Neural progenitor cell (in vitro differentiated cells): Measurements from ENCODE around the gene TDRD9. TPM values are rescaled to one million over a fixed set of nuclear protein-coding genes. Genes with fewer than 3 reads are reported as not detected.

Experiments used
- DNase-seq: peaks from one replicate; pipeline ENCODE4 v3.0.0-alpha.2; 2016; ENCODE audit warnings: low spot score
- H2AFZ ChIP-seq: fragments of 200-600 bp; sonication (generic); replicated peaks from 2 replicates; pipeline ENCODE4 v1.6.1; 2016; ENCODE audit warnings: antibody characterized with exemption
- H3F3A ChIP-seq: fragments of 200-600 bp; sonication (generic); 2 replicates; pipeline ENCODE4 v1.6.1; 2016; ENCODE audit warnings: antibody characterized with exemption, low read depth
- H3K27ac ChIP-seq: fragments of 200-600 bp; sonication (generic); 2 replicates; pipeline ENCODE4 v1.5.1; 2016; ENCODE audit warnings: mild to moderate bottlenecking
- H3K27me3 ChIP-seq: fragments of 200-600 bp; sonication (generic); 2 replicates; pipeline ENCODE4 v1.6.1; 2016; ENCODE audit warnings: mild to moderate bottlenecking, moderate library complexity
- H3K36me3 ChIP-seq: fragments of 200-600 bp; sonication (generic); 2 replicates; pipeline ENCODE4 v1.5.1; 2016
- H3K4me1 ChIP-seq: fragments of 200-600 bp; sonication (generic); 2 replicates; pipeline ENCODE4 v1.6.1; 2016; ENCODE audit warnings: mixed run types
- H3K4me2 ChIP-seq: fragments of 200-600 bp; sonication (generic); 2 replicates; pipeline ENCODE4 v1.6.1; 2016
- H3K4me3 ChIP-seq: fragments of 200-600 bp; sonication (generic); 2 replicates; pipeline ENCODE4 v1.5.1; 2016
- H3K79me2 ChIP-seq: fragments of 200-600 bp; sonication (generic); 2 replicates; pipeline ENCODE4 v1.6.1; 2016; ENCODE audit warnings: low read depth
- H3K9ac ChIP-seq: fragments of 200-600 bp; sonication (generic); 2 replicates; pipeline ENCODE4 v1.6.1; 2016
- H3K9me3 ChIP-seq: fragments of 200-600 bp; sonication (generic); 2 replicates; pipeline ENCODE4 v1.5.1; 2016; ENCODE audit warnings: low read depth
- H4K20me1 ChIP-seq: fragments of 200-600 bp; sonication (generic); 2 replicates; pipeline ENCODE4 v1.6.1; 2016; ENCODE audit warnings: low read depth
- H3K27ac Mint-ChIP-seq: 3 replicates; pipeline ENCODE4 v1.8.0; 2021; ENCODE audit warnings: mixed read lengths
- H3K27me3 Mint-ChIP-seq: 2 replicates; pipeline ENCODE4 v1.8.0; 2022; ENCODE audit warnings: low read depth, mild to moderate bottlenecking, inconsistent platforms, moderate library complexity, mixed read lengths; ENCODE audit not compliant: insufficient read depth
- H3K36me3 Mint-ChIP-seq: 3 replicates; pipeline ENCODE4 v1.8.0; 2021; ENCODE audit warnings: mixed read lengths
- H3K4me1 Mint-ChIP-seq: 3 replicates; pipeline ENCODE4 v1.8.0; 2021; ENCODE audit warnings: mixed read lengths
- H3K4me3 Mint-ChIP-seq: 3 replicates; pipeline ENCODE4 v1.8.0; 2021; ENCODE audit warnings: mild to moderate bottlenecking, moderate library complexity, mixed read lengths
- H3K9me3 Mint-ChIP-seq: 3 replicates; pipeline ENCODE4 v1.8.0; 2020; ENCODE audit warnings: mixed read lengths
- CTCF ChIP-seq: fragments of 200-600 bp; sonication (generic); IDR thresholded peaks from 2 replicates; pipeline ENCODE4 v1.5.1; 2017; ENCODE audit warnings: antibody characterized with exemption, mild to moderate bottlenecking
- EZH2 ChIP-seq: fragments of 200-600 bp; sonication (generic); IDR thresholded peaks from 2 replicates; pipeline ENCODE4 v1.6.1; 2017; ENCODE audit warnings: antibody characterized with exemption, mild to moderate bottlenecking, moderate library complexity
- EZH2phosphoT487 ChIP-seq: fragments of 200-600 bp; sonication (generic); IDR thresholded peaks from 2 replicates; pipeline ENCODE4 v1.6.1; 2017; ENCODE audit warnings: antibody characterized with exemption
- total RNA-seq: library from RNA; depleted of rRNA; stranded (reverse); fragments of >200 nt; gene quantifications from 2 replicates; pipeline ENCODE4 v1.2.3, GENCODE V29; 2015; ENCODE audit warnings: low replicate concordance

TDRD9 gene
- total RNA-seq, 1 donor from 2014 or later = not detected

GRCh38 chr14:104007121-104007520 is 78.9 kb downstream of the TDRD9 start:
- Histone ChIP-seq H3F3A (no peaks in the 10 kb centered on the region), H3K9me3 (no peaks in the 10 kb centered on the region), H3K79me2 (no peaks in the 10 kb centered on the region), H3K36me3 (no peaks in the 10 kb centered on the region), H3K4me2 (no peak overlapping the region), H3K27ac (no peak overlapping the region), H3K4me1 (no peaks in the 10 kb centered on the region), H3K9ac (no peak overlapping the region), H3K4me3 (no peak overlapping the region), H3K27me3 (no peaks in the 10 kb centered on the region), H2AFZ (no peak overlapping the region), H4K20me1 (no peaks in the 10 kb centered on the region)
- DNase-seq = no peak
- Mint-ChIP-seq H3K4me1 (no peaks in the 10 kb centered on the region), H3K27ac (no peak overlapping the region), H3K36me3 (no peaks in the 10 kb centered on the region), H3K9me3 (no peaks in the 10 kb centered on the region), H3K4me3 (no peak overlapping the region), H3K27me3 (no peaks in the 10 kb centered on the region)
- no peak for TF ChIP-seq CTCF
- TF ChIP-seq EZH2 = no peak
- TF ChIP-seq EZH2phosphoT487 = no peak

GRCh38 chr14:104009297-104009696 is 81.0 kb downstream of the TDRD9 start:
- Histone ChIP-seq H2AFZ (no peak overlapping the region), H3K4me3 (no peak overlapping the region), H3K9ac (no peak overlapping the region), H4K20me1 (no peaks in the 10 kb centered on the region), H3K27me3 (no peaks in the 10 kb centered on the region), H3K36me3 (no peaks in the 10 kb centered on the region), H3K9me3 (no peaks in the 10 kb centered on the region), H3K4me2 (no peak overlapping the region), H3K27ac (no peak overlapping the region), H3K79me2 (no peaks in the 10 kb centered on the region), H3F3A (no peaks in the 10 kb centered on the region), H3K4me1 (no peaks in the 10 kb centered on the region)
- Mint-ChIP-seq H3K27ac (no peak overlapping the region), H3K4me1 (no peaks in the 10 kb centered on the region), H3K27me3 (no peaks in the 10 kb centered on the region), H3K36me3 (no peaks in the 10 kb centered on the region), H3K9me3 (no peaks in the 10 kb centered on the region), H3K4me3 (no peak overlapping the region)
- TF ChIP-seq CTCF = no peak
- TF ChIP-seq EZH2 = no peak
- TF ChIP-seq EZH2phosphoT487 = no peak
- no peak for DNase-seq

GRCh38 chr14:104011824-104012517 is 83.7 kb downstream of the TDRD9 start:
- Mint-ChIP-seq H3K27ac (no peak overlapping the region), H3K36me3 (no peaks in the 10 kb centered on the region), H3K4me3 (no peak overlapping the region), H3K9me3 (no peaks in the 10 kb centered on the region), H3K27me3 (peaks cover 4% of the 10 kb centered on the region), H3K4me1 (no peaks in the 10 kb centered on the region)
- H3K9me3 ChIP-seq = no peaks in the 10 kb centered on the region
- no peaks in the 10 kb centered on the region for H3K4me1 ChIP-seq
- no peak overlapping the region for H2AFZ ChIP-seq
- no peak overlapping the region for H3K4me2 ChIP-seq
- H3K4me3 ChIP-seq = no peak overlapping the region
- no peak for DNase-seq
- no peaks in the 10 kb centered on the region for H3F3A ChIP-seq
- H3K9ac ChIP-seq = no peak overlapping the region
- no peaks in the 10 kb centered on the region for H3K27me3 ChIP-seq
- TF ChIP-seq CTCF (no peak), EZH2phosphoT487 (no peak), EZH2 (no peak)
- H3K27ac ChIP-seq = no peak overlapping the region
- H4K20me1 ChIP-seq = no peaks in the 10 kb centered on the region
- H3K79me2 ChIP-seq = no peaks in the 10 kb centered on the region
- H3K36me3 ChIP-seq = no peaks in the 10 kb centered on the region
